ENCODE results near the gene LRRC56. TPM values are rescaled to one million over a fixed set of nuclear protein-coding genes. Genes with fewer than 3 reads are reported as not detected.

LRRC56 gene
- total and polyA plus RNA-seq, 2 experiments from 2014 or later: 0.73 to 0.87 TPM

DNA sequence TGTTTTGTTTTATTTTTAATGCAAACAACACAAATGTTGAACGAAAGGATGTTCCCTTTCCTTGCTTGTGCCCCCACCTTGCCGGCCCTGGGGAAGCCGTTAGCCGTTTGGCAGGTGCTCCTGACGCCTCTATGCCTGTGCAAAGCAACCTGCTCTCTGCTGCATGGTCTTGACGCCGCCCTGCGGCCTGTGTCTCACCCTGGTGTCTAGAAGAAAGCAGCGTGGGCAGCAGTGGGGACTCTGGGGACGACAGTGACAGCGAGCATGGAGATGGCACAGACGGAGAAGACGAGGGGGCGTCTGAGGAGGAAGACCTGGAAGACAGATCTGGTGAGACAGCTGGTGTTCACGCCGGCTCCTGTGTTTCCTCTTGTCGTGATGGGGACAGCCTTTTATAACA, 44.4 kb downstream of the LRRC56 start (continued):
- TF ChIP-seq EZH2 (IDR thresholded peaks at IDR 0.05; ENCODE audit: low read depth, unreplicated experiment): no peak

DNA sequence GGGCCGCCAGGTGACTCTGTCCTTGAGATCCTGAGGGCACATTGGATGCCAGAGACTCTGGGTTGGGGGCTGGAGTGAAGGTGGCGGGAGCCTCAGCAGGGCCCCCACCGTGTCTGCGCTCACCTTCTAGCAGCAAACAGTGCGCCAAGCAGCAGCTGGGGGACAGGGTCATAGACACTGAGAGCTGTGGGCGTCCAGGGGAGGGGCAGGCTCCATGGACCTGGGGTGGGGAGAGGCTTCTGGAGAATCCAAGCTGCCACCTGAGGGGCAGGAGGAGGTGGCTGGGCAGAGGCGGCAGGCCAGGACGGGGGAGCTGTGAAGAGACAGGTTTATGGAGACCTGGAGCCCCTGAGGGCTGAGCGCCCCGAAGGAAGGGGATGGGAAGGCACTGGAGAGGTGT, 47.0 kb downstream of the LRRC56 start:
- H3K4me3 ChIP-seq: no peak overlapping the region
- H3K79me2 ChIP-seq (replicated peaks; ENCODE audit: insufficient read depth): peaks cover 57% of the 10 kb centered on the region
- no peak overlapping the region for H3K4me2 ChIP-seq
- no peaks in the 10 kb centered on the region for H3K9me2 ChIP-seq (ENCODE audit: insufficient read depth)
- Mint-ChIP-seq H3K27ac (no peak overlapping the region), H3K4me3 (no peak overlapping the region), H3K27me3 (ENCODE audit: insufficient read depth, low read depth, poor library complexity) (peaks cover 11% of the 10 kb centered on the region), H3K36me3 (ENCODE audit: low read depth) (peaks cover 44% of the 10 kb centered on the region), H3K4me1 (no peaks in the 10 kb centered on the region; the same call in 1 of the 3 replicates), H3K9me3 (no peaks in the 10 kb centered on the region; the same call in 2 of the 3 replicates)
- peaks cover 15% of the 10 kb centered on the region; the same call in 1 of the 2 replicates for H3K36me3 ChIP-seq (ENCODE audit: insufficient read depth)
- DNase-seq (ENCODE audit: low spot score) (no peak), ATAC-seq (no peak)
- no peak overlapping the region for H2AFZ ChIP-seq
- TF ChIP-seq JUNB (IDR thresholded peaks at IDR 0.05; ENCODE audit: unreplicated experiment): no peak
- TF ChIP-seq, protein P1, sequence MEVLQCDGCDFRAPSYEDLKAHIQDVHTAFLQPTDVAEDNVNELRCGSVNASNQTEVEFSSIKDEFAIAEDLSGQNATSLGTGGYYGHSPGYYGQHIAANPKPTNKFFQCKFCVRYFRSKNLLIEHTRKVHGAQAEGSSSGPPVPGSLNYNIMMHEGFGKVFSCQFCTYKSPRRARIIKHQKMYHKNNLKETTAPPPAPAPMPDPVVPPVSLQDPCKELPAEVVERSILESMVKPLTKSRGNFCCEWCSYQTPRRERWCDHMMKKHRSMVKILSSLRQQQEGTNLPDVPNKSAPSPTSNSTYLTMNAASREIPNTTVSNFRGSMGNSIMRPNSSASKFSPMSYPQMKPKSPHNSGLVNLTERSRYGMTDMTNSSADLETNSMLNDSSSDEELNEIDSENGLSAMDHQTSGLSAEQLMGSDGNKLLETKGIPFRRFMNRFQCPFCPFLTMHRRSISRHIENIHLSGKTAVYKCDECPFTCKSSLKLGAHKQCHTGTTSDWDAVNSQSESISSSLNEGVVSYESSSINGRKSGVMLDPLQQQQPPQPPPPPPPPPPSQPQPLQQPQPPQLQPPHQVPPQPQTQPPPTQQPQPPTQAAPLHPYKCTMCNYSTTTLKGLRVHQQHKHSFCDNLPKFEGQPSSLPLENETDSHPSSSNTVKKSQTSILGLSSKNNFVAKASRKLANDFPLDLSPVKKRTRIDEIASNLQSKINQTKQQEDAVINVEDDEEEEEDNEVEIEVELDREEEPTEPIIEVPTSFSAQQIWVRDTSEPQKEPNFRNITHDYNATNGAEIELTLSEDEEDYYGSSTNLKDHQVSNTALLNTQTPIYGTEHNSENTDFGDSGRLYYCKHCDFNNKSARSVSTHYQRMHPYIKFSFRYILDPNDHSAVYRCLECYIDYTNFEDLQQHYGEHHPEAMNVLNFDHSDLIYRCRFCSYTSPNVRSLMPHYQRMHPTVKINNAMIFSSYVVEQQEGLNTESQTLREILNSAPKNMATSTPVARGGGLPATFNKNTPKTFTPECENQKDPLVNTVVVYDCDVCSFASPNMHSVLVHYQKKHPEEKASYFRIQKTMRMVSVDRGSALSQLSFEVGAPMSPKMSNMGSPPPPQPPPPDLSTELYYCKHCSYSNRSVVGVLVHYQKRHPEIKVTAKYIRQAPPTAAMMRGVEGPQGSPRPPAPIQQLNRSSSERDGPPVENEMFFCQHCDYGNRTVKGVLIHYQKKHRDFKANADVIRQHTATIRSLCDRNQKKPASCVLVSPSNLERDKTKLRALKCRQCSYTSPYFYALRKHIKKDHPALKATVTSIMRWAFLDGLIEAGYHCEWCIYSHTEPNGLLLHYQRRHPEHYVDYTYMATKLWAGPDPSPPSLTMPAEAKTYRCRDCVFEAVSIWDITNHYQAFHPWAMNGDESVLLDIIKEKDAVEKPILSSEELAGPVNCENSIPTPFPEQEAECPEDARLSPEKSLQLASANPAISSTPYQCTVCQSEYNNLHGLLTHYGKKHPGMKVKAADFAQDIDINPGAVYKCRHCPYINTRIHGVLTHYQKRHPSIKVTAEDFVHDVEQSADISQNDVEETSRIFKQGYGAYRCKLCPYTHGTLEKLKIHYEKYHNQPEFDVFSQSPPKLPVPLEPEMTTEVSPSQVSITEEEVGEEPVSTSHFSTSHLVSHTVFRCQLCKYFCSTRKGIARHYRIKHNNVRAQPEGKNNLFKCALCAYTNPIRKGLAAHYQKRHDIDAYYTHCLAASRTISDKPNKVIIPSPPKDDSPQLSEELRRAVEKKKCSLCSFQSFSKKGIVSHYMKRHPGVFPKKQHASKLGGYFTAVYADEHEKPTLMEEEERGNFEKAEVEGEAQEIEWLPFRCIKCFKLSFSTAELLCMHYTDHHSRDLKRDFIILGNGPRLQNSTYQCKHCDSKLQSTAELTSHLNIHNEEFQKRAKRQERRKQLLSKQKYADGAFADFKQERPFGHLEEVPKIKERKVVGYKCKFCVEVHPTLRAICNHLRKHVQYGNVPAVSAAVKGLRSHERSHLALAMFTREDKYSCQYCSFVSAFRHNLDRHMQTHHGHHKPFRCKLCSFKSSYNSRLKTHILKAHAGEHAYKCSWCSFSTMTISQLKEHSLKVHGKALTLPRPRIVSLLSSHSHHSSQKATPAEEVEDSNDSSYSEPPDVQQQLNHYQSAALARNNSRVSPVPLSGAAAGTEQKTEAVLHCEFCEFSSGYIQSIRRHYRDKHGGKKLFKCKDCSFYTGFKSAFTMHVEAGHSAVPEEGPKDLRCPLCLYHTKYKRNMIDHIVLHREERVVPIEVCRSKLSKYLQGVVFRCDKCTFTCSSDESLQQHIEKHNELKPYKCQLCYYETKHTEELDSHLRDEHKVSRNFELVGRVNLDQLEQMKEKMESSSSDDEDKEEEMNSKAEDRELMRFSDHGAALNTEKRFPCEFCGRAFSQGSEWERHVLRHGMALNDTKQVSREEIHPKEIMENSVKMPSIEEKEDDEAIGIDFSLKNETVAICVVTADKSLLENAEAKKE (CRISPR knock-in tag; IDR thresholded peaks at IDR 0.05): no peak
- no peak for TF ChIP-seq CREB1 (CRISPR knock-in tag; IDR thresholded peaks at IDR 0.05; ENCODE audit: low read depth)
- TF ChIP-seq STAT1 (IDR thresholded peaks at IDR 0.05; ENCODE audit: unreplicated experiment): no peak
- no peak for TF ChIP-seq EZH2phosphoT487 (IDR thresholded peaks at IDR 0.05; ENCODE audit: unreplicated experiment)
- TF ChIP-seq NANOG (IDR thresholded peaks at IDR 0.05; ENCODE audit: borderline replicate concordance): no peak
- TF ChIP-seq EZH2 (IDR thresholded peaks at IDR 0.05; ENCODE audit: low read depth, unreplicated experiment): no peak
- TF ChIP-seq, protein P2, sequence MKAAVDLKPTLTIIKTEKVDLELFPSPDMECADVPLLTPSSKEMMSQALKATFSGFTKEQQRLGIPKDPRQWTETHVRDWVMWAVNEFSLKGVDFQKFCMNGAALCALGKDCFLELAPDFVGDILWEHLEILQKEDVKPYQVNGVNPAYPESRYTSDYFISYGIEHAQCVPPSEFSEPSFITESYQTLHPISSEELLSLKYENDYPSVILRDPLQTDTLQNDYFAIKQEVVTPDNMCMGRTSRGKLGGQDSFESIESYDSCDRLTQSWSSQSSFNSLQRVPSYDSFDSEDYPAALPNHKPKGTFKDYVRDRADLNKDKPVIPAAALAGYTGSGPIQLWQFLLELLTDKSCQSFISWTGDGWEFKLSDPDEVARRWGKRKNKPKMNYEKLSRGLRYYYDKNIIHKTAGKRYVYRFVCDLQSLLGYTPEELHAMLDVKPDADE (IDR thresholded peaks at IDR 0.05): no peak
- TF ChIP-seq, protein P3, sequence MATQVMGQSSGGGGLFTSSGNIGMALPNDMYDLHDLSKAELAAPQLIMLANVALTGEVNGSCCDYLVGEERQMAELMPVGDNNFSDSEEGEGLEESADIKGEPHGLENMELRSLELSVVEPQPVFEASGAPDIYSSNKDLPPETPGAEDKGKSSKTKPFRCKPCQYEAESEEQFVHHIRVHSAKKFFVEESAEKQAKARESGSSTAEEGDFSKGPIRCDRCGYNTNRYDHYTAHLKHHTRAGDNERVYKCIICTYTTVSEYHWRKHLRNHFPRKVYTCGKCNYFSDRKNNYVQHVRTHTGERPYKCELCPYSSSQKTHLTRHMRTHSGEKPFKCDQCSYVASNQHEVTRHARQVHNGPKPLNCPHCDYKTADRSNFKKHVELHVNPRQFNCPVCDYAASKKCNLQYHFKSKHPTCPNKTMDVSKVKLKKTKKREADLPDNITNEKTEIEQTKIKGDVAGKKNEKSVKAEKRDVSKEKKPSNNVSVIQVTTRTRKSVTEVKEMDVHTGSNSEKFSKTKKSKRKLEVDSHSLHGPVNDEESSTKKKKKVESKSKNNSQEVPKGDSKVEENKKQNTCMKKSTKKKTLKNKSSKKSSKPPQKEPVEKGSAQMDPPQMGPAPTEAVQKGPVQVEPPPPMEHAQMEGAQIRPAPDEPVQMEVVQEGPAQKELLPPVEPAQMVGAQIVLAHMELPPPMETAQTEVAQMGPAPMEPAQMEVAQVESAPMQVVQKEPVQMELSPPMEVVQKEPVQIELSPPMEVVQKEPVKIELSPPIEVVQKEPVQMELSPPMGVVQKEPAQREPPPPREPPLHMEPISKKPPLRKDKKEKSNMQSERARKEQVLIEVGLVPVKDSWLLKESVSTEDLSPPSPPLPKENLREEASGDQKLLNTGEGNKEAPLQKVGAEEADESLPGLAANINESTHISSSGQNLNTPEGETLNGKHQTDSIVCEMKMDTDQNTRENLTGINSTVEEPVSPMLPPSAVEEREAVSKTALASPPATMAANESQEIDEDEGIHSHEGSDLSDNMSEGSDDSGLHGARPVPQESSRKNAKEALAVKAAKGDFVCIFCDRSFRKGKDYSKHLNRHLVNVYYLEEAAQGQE (IDR thresholded peaks at IDR 0.05; ENCODE audit: unreplicated experiment): no peak
- no peak for TF ChIP-seq POLR2AphosphoS5 (IDR thresholded peaks at IDR 0.05; ENCODE audit: low read depth)
- TF ChIP-seq ZNF114 (CRISPR knock-in tag; IDR thresholded peaks at IDR 0.05): no peak
- no peak for TF ChIP-seq ZNF331 (CRISPR knock-in tag; IDR thresholded peaks at IDR 0.05; ENCODE audit: low read depth)
- TF ChIP-seq, protein P4, sequence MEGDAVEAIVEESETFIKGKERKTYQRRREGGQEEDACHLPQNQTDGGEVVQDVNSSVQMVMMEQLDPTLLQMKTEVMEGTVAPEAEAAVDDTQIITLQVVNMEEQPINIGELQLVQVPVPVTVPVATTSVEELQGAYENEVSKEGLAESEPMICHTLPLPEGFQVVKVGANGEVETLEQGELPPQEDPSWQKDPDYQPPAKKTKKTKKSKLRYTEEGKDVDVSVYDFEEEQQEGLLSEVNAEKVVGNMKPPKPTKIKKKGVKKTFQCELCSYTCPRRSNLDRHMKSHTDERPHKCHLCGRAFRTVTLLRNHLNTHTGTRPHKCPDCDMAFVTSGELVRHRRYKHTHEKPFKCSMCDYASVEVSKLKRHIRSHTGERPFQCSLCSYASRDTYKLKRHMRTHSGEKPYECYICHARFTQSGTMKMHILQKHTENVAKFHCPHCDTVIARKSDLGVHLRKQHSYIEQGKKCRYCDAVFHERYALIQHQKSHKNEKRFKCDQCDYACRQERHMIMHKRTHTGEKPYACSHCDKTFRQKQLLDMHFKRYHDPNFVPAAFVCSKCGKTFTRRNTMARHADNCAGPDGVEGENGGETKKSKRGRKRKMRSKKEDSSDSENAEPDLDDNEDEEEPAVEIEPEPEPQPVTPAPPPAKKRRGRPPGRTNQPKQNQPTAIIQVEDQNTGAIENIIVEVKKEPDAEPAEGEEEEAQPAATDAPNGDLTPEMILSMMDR (conservative IDR thresholded peaks at IDR 0.05; ENCODE audit: low read depth in 2 of 2): no peak
- H4K20me1 ChIP-seq (replicated peaks; ENCODE audit: insufficient read depth): peaks cover 22% of the 10 kb centered on the region
- no peaks in the 10 kb centered on the region for H3K4me1 ChIP-seq (ENCODE audit: insufficient read depth)
- no peak overlapping the region for H3K27ac ChIP-seq (ENCODE audit: low read depth)
- H3F3A ChIP-seq (replicated peaks; ENCODE audit: low read depth): peaks cover 5% of the 10 kb centered on the region; the same call in 1 of the 2 replicates
- H3K27me3 ChIP-seq (ENCODE audit: insufficient read depth): no peaks in the 10 kb centered on the region

Measured in GM23338 (cell line).